Ishikawa (cell line): ENCODE measurements around the gene POMT2.

Source experiments
- CEBPB ChIP-seq: IDR thresholded peaks from 2 replicates; pipeline ENCODE4 v1.6.1; 2012
- CREB1 ChIP-seq: IDR thresholded peaks from 2 replicates; pipeline ENCODE4 v1.6.1; 2012; ENCODE audit warnings: low read depth
- EGR1 ChIP-seq: IDR thresholded peaks from 2 replicates; pipeline ENCODE4 v1.6.1; 2012
- EP300 ChIP-seq: IDR thresholded peaks from 2 replicates; pipeline ENCODE4 v1.6.1; 2012; ENCODE audit warnings: borderline replicate concordance
- FOXM1 ChIP-seq: IDR thresholded peaks from 2 replicates; pipeline ENCODE4 v1.6.1; 2012; ENCODE audit warnings: low read depth, borderline replicate concordance
- MAX ChIP-seq: IDR thresholded peaks from 2 replicates; pipeline ENCODE4 v1.6.1; 2012
- NFIC ChIP-seq: IDR thresholded peaks from 2 replicates; pipeline ENCODE4 v1.6.1; 2012
- RAD21 ChIP-seq: IDR thresholded peaks from 2 replicates; pipeline ENCODE4 v1.6.1; 2012; ENCODE audit warnings: low read depth
- REST ChIP-seq: IDR thresholded peaks from 2 replicates; pipeline ENCODE4 v1.6.1; 2012; ENCODE audit warnings: low read depth, mild to moderate bottlenecking
- TAF1 ChIP-seq: IDR thresholded peaks from 2 replicates; pipeline ENCODE4 v1.6.1; 2012; ENCODE audit warnings: low read depth, mild to moderate bottlenecking
- TCF12 ChIP-seq: IDR thresholded peaks from 2 replicates; pipeline ENCODE4 v1.6.1; 2012; ENCODE audit warnings: low read depth
- TEAD4 ChIP-seq: IDR thresholded peaks from 2 replicates; pipeline ENCODE4 v1.6.1; 2012
- USF1 ChIP-seq: IDR thresholded peaks from 2 replicates; pipeline ENCODE4 v1.6.1; 2012
- YY1 ChIP-seq: IDR thresholded peaks from 2 replicates; pipeline ENCODE4 v1.6.1; 2012; ENCODE audit warnings: low read depth
- ZBTB7A ChIP-seq: IDR thresholded peaks from 2 replicates; pipeline ENCODE4 v1.6.1; 2012; ENCODE audit warnings: low read depth

POMT2 gene

GRCh38 chr14:77281852-77282410 lies 38.8 kb downstream of the POMT2 start:
- TF ChIP-seq TAF1 (no peak), RAD21 (no peak), TEAD4 (no peak), ZBTB7A (no peak), TCF12 (no peak), USF1 (no peak), MAX (no peak), REST (no peak), NFIC (no peak), EP300 (no peak), EGR1 (no peak), YY1 (no peak), CREB1 (no peak), CEBPB (no peak), FOXM1 (no peak)

- TF ChIP-seq EGR1, result no peak
- TF ChIP-seq RAD21, result no peak
- TF ChIP-seq TAF1, result no peak
- no peak for TF ChIP-seq TEAD4
- TF ChIP-seq CEBPB, result no peak
- TF ChIP-seq USF1, result no peak
- TF ChIP-seq FOXM1, result no peak
- no peak for TF ChIP-seq TCF12
- no peak for TF ChIP-seq CREB1
- no peak for TF ChIP-seq EP300
- no peak for TF ChIP-seq ZBTB7A
- TF ChIP-seq MAX, result no peak
- no peak for TF ChIP-seq NFIC
Observed at GRCh38 chr14:77279719-77280118, 41.0 kb downstream of the POMT2 start.

- TF ChIP-seq RAD21 (peak; percentile 4; the same call in 1 of the 2 replicates), TAF1 (no peak)
Observed at GRCh38 chr14:77278461-77279230, 42.0 kb downstream of the POMT2 start.

GRCh38 chr14:77276959-77277358 lies 43.7 kb downstream of the POMT2 start:
- TF ChIP-seq CREB1 (no peak), EGR1 (no peak), MAX (no peak), TEAD4 (no peak), FOXM1 (no peak), EP300 (no peak), USF1 (no peak), NFIC (no peak), TAF1 (no peak), TCF12 (no peak), ZBTB7A (no peak), RAD21 (no peak), REST (no peak), CEBPB (no peak), YY1 (no peak)

- TF ChIP-seq TEAD4 (no peak), CEBPB (no peak), NFIC (no peak), RAD21 (no peak), MAX (no peak), YY1 (no peak), REST (no peak), TCF12 (no peak), USF1 (no peak), ZBTB7A (no peak), FOXM1 (no peak), EGR1 (no peak)
Observed at GRCh38 chr14:77276295-77276935, 44.3 kb downstream of the POMT2 start.
